Esophagus muscularis mucosa (tissue), 3 donors: ENCODE data around the gene GTPBP3.

Source experiments
- CTCF ChIP-seq, 3 experiments: fragments of 200-600 bp in 2 of 3; fragments of 450-650 bp in 1 of 3; sonication (generic) in 2 of 3; IDR thresholded peaks; one replicate each; pipeline ENCODE4 v1.5.1; 2017 to 2019; ENCODE audit warnings: antibody characterized with exemption in 3 of 3, mild to moderate bottlenecking in 2 of 3, moderate library complexity in 1 of 3
- POLR2AphosphoS5 ChIP-seq, 2 donors: sonication (generic); formaldehyde crosslinking; IDR thresholded peaks; one replicate each; pipeline ENCODE4 v1.6.1; 2017; ENCODE audit warnings: antibody characterized with exemption in 2 of 2

GRCh38 chr19:17289489-17289888, 47.9 kb upstream of the GTPBP3 start:
- TF ChIP-seq CTCF (IDR thresholded peaks at IDR 0.05) = no peak
- no peak for TF ChIP-seq POLR2AphosphoS5 (IDR thresholded peaks at IDR 0.05)
